ENCODE data around the gene ELOVL1.

- TF ChIP-seq BHLHE40 (IDR thresholded peaks at IDR 0.05; ENCODE audit: borderline replicate concordance) (no peak), FOXA1 (IDR thresholded peaks at IDR 0.05) (no peak), L3MBTL2 (conservative IDR thresholded peaks at IDR 0.05) (no peak), TARDBP (IDR thresholded peaks at IDR 0.05) (no peak), FOXM1 (IDR thresholded peaks at IDR 0.05; ENCODE audit: borderline replicate concordance) (no peak), SUZ12 (IDR thresholded peaks at IDR 0.05) (no peak), SP1 (IDR thresholded peaks at IDR 0.05) (no peak), HDGF (IDR thresholded peaks at IDR 0.05; ENCODE audit: borderline replicate concordance) (no peak), NFRKB (IDR thresholded peaks at IDR 0.05) (no peak), LEF1 (IDR thresholded peaks at IDR 0.05; ENCODE audit: borderline replicate concordance) (no peak), ZNF384 (IDR thresholded peaks at IDR 0.05) (no peak), ELF4 (IDR thresholded peaks at IDR 0.05) (no peak), ARNT (IDR thresholded peaks at IDR 0.05) (no peak)
- TF ChIP-seq, protein P1, sequence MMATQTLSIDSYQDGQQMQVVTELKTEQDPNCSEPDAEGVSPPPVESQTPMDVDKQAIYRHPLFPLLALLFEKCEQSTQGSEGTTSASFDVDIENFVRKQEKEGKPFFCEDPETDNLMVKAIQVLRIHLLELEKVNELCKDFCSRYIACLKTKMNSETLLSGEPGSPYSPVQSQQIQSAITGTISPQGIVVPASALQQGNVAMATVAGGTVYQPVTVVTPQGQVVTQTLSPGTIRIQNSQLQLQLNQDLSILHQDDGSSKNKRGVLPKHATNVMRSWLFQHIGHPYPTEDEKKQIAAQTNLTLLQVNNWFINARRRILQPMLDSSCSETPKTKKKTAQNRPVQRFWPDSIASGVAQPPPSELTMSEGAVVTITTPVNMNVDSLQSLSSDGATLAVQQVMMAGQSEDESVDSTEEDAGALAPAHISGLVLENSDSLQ (IDR thresholded peaks at IDR 0.05): no peak
Measured at GRCh38 chr1:43314233-43314632, 53.6 kb downstream of the ELOVL1 start.
